ENCODE measurements around the gene LRRC15. TPM values are rescaled to one million over a fixed set of nuclear protein-coding genes. Genes with fewer than 3 reads are reported as not detected.

LRRC15 gene
- total and polyA plus RNA-seq, 2 donors (not counting 3 experiments of a cell fraction or from before 2014, with no cell fraction given) = not detected

GRCh38 chr3:194396859-194397756, 27.6 kb upstream of the LRRC15 start:
- dilution Hi-C loops (cut with MboI; ENCODE audit: extremely low pct_ligation_motif_present, low sequenced_read_pairs) = no loop called here
- no peak for FAIRE-seq
- ChIA-PET CTCF (interaction anchor here (0.8 to 6.6 kb wide), 9 partner anchors 10 to 616 kb away, joined by 3 to 74 read pairs (median 3); no protein-coding TSS in a partner anchor), POLR2A (no interaction called here)
- Histone ChIP-seq H3K9me3 (replicated peaks; ENCODE audit: control insufficient read depth, insufficient read depth, low read length) (no peaks in the 10 kb centered on the region), H3K27me3 (ENCODE audit: control insufficient read depth in 2 of 2, insufficient read depth in 2 of 2, low read length in 2 of 2) (peaks cover 24 to 55% of the 10 kb centered on the region in 2 experiments), H3K4me3 (replicated peaks in 1 of 3; ENCODE audit: insufficient read depth in 1 of 3, low read depth in 1 of 3, low read length in 3 of 3) (peak overlapping the region in 2 of 3 experiments; percentile 1 to 2), H3K4me2 (ENCODE audit: insufficient read depth, low read length) (peak overlapping the region; percentile 64), H3K27ac (ENCODE audit: insufficient read depth, low read depth, low read length) (no peak overlapping the region), H3K9me1 (replicated peaks; ENCODE audit: control insufficient read depth, extremely low read depth, insufficient read depth, low read length) (no peaks in the 10 kb centered on the region), H2AFZ (ENCODE audit: low read depth, low read length) (peak overlapping the region; percentile 1), H3K79me2 (ENCODE audit: control insufficient read depth, insufficient read depth, low read length) (no peaks in the 10 kb centered on the region), H3K36me3 (ENCODE audit: control insufficient read depth in 2 of 2, extremely low read depth in 1 of 2, insufficient read depth in 2 of 2, low read length in 2 of 2) (no peaks in the 10 kb centered on the region), H3K9ac (replicated peaks; ENCODE audit: extremely low read depth, insufficient read depth, low read length) (no peak overlapping the region), H3K4me1 (ENCODE audit: control insufficient read depth, extremely low read depth, insufficient read depth, low read length) (peaks cover 6% of the 10 kb centered on the region), H4K20me1 (replicated peaks; ENCODE audit: control insufficient read depth, extremely low read depth, insufficient read depth, low read length) (no peaks in the 10 kb centered on the region)
- intact Hi-C loops (cut with micrococcal nuclease) = no loop called here
- TF ChIP-seq EZH2 (IDR thresholded peaks at IDR 0.05; ENCODE audit: borderline replicate concordance, low read depth, low read length, severe bottlenecking) (peak; percentile 2), GATA2 (IDR thresholded peaks at IDR 0.05; ENCODE audit: insufficient read depth, insufficient read length, low read depth, low read length) (no peak), FOS (IDR thresholded peaks at IDR 0.05; ENCODE audit: borderline replicate concordance, insufficient read depth, low read length) (no peak)
- DNase-seq (ENCODE audit: low read depth, low spot score) = peak; percentile 21
- no TSS peak for BruUV-seq (replicated peaks)

DNA sequence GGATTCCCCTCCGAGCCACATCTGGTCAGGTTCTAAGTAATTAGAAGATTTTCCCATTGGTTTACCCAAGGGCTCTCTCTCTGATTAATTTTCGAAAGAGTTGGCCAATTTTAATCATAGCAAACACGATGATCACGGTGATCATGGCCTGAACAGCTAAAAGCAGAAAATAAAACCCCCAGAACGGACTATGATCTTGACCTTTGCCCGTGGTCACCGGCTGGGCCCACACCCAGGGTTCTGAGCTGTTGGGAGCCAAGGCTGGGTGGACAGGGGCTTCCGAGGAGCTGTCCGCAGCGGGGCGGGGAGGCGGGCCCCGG, 27.0 kb upstream of the LRRC15 start:
- Histone ChIP-seq H3K9me1 (replicated peaks; ENCODE audit: control insufficient read depth, extremely low read depth, insufficient read depth, low read length) (no peaks in the 10 kb centered on the region), H3K4me2 (ENCODE audit: insufficient read depth, low read length) (no peak overlapping the region), H3K27me3 (ENCODE audit: control insufficient read depth in 2 of 2, insufficient read depth in 2 of 2, low read length in 2 of 2) (peaks cover 24 to 55% of the 10 kb centered on the region in 2 experiments), H3K79me2 (ENCODE audit: control insufficient read depth, insufficient read depth, low read length) (no peaks in the 10 kb centered on the region), H3K9ac (replicated peaks; ENCODE audit: extremely low read depth, insufficient read depth, low read length) (no peak overlapping the region), H3K27ac (ENCODE audit: insufficient read depth, low read depth, low read length) (no peak overlapping the region), H3K4me3 (replicated peaks in 1 of 3; ENCODE audit: insufficient read depth in 1 of 3, low read depth in 1 of 3, low read length in 3 of 3) (no peak overlapping the region), H3K36me3 (ENCODE audit: control insufficient read depth in 2 of 2, extremely low read depth in 1 of 2, insufficient read depth in 2 of 2, low read length in 2 of 2) (no peaks in the 10 kb centered on the region), H3K4me1 (ENCODE audit: control insufficient read depth, extremely low read depth, insufficient read depth, low read length) (peaks cover 6% of the 10 kb centered on the region), H4K20me1 (replicated peaks; ENCODE audit: control insufficient read depth, extremely low read depth, insufficient read depth, low read length) (no peaks in the 10 kb centered on the region), H2AFZ (ENCODE audit: low read depth, low read length) (no peak overlapping the region), H3K9me3 (replicated peaks; ENCODE audit: control insufficient read depth, insufficient read depth, low read length) (no peaks in the 10 kb centered on the region)
- FAIRE-seq (no peak), DNase-seq (ENCODE audit: low read depth, low spot score) (no peak)
- TF ChIP-seq GATA2 (IDR thresholded peaks at IDR 0.05; ENCODE audit: insufficient read depth, insufficient read length, low read depth, low read length) (no peak), MYC (IDR thresholded peaks at IDR 0.05; ENCODE audit: low read depth, low read length) (no peak), EZH2 (IDR thresholded peaks at IDR 0.05; ENCODE audit: borderline replicate concordance, low read depth, low read length, severe bottlenecking) (no peak), JUN (IDR thresholded peaks at IDR 0.05; ENCODE audit: borderline replicate concordance, insufficient read depth, insufficient read length, low read depth) (no peak), CTCF (IDR thresholded peaks at IDR 0.05; ENCODE audit: extremely low read depth in 1 of 2, insufficient read depth in 1 of 2, low read depth in 1 of 2, low read length in 2 of 2) (no peak), MAX (IDR thresholded peaks at IDR 0.05; ENCODE audit: insufficient read depth, insufficient read length) (no peak)
- BruUV-seq (replicated peaks) = no TSS peak
- CTCF ChIA-PET = interaction anchor here (0.8 to 6.6 kb wide), 6 partner anchors 10 to 63 kb away, joined by 3 to 74 read pairs (median 6); no protein-coding TSS in a partner anchor
- intact Hi-C loops (cut with micrococcal nuclease) = no loop called here
- POLR2A ChIA-PET = no interaction called here
- dilution Hi-C loops (cut with MboI; ENCODE audit: extremely low pct_ligation_motif_present, low sequenced_read_pairs) = no loop called here
